ENCODE data around the gene ATP2B2. TPM values are rescaled to one million over a fixed set of nuclear protein-coding genes. Genes with fewer than 3 reads are reported as not detected.

The ATP2B2 gene
- total RNA-seq, 4 donors from 2014 or later, result 0.09 to 0.12 TPM; not detected in 2

GRCh38 chr3:10460951-10461545 lies 44.3 kb downstream of the ATP2B2 start:
- no peak for ATAC-seq (ENCODE audit: low FRiP score)
- no peak for TF ChIP-seq CTCF (IDR thresholded peaks at IDR 0.05)

GRCh38 chr3:10459954-10460754 lies 45.2 kb downstream of the ATP2B2 start:
- no peak for ATAC-seq (ENCODE audit: low FRiP score)
- DNase-seq (ENCODE audit: low spot score), result no peak
- TF ChIP-seq CTCF (IDR thresholded peaks at IDR 0.05), result no peak

More at GRCh38 chr3:10460951-10461545, 44.3 kb downstream of the ATP2B2 start:
- DNase-seq (ENCODE audit: low spot score), result no peak

GRCh38 chr3:10457560-10457959 lies 47.8 kb downstream of the ATP2B2 start:
- DNase-seq (ENCODE audit: low spot score) (no peak), ATAC-seq (ENCODE audit: low FRiP score) (no peak)
- no peak for TF ChIP-seq CTCF (IDR thresholded peaks at IDR 0.05)

- no peak for ATAC-seq (ENCODE audit: low FRiP score)
- TF ChIP-seq CTCF (IDR thresholded peaks at IDR 0.05), result no peak
Measured at GRCh38 chr3:10456981-10457380, 48.4 kb downstream of the ATP2B2 start.

GRCh38 chr3:10455545-10455914 lies 49.9 kb downstream of the ATP2B2 start:
- no peak for ATAC-seq (ENCODE audit: low FRiP score)
- DNase-seq (ENCODE audit: low spot score), result no peak
- TF ChIP-seq CTCF (IDR thresholded peaks at IDR 0.05), result no peak

More at GRCh38 chr3:10456981-10457380, 48.4 kb downstream of the ATP2B2 start:
- no peak for DNase-seq (ENCODE audit: low spot score)

GRCh38 chr3:10454907-10455544 lies 50.4 kb downstream of the ATP2B2 start:
- no peak for ATAC-seq (ENCODE audit: low FRiP score)
- no peak for DNase-seq (ENCODE audit: low spot score)
- TF ChIP-seq CTCF (IDR thresholded peaks at IDR 0.05), result no peak
